Measurements from ENCODE around the gene HPS3. TPM values are rescaled to one million over a fixed set of nuclear protein-coding genes. Genes with fewer than 3 reads are reported as not detected.

The HPS3 gene
- total and polyA plus RNA-seq, 2 experiments from 2014 or later = 14.5 to 18.4 TPM

- Histone ChIP-seq H3K79me2 (ENCODE audit: insufficient read depth) (no peaks in the 10 kb centered on the region), H3K9ac (no peak within 1 kb of the TSS), H3K9me2 (ENCODE audit: insufficient read depth) (no peaks in the 10 kb centered on the region), H2AFZ (peak within 1 kb of the TSS; percentile 25; the same call in 1 of the 2 replicates), H3K36me3 (ENCODE audit: low read depth) (no peaks in the 10 kb centered on the region), H3K9me3 (ENCODE audit: low read depth) (no peaks in the 10 kb centered on the region), H3K27ac (no peak within 1 kb of the TSS), H3F3A (ENCODE audit: insufficient read depth) (peaks cover 5% of the 10 kb centered on the region; the same call in 1 of the 2 replicates), H4K20me1 (ENCODE audit: insufficient read depth) (no peaks in the 10 kb centered on the region), H3K27me3 (replicated peaks; ENCODE audit: insufficient read depth) (no peaks in the 10 kb centered on the region), H3K4me3 (no peak within 1 kb of the TSS), H3K4me2 (ENCODE audit: unreplicated experiment) (no peak within 1 kb of the TSS), H3K4me1 (ENCODE audit: insufficient read depth) (peaks cover 13% of the 10 kb centered on the region)
- in situ Hi-C loops (cut with MboI) = no loop called here
- no peak for DNase-seq
- no peak for TF ChIP-seq EZH2phosphoT487 (IDR thresholded peaks at IDR 0.05; ENCODE audit: insufficient read depth, low read depth)
- no peak for TF ChIP-seq EZH2 (IDR thresholded peaks at IDR 0.05; ENCODE audit: insufficient read depth, poor library complexity, severe bottlenecking)
- 26 to 31% methylated on average over 3 of the region's 3 CpGs for WGBS, 2 experiments (ENCODE audit: low coverage in 1 of 2, low lambda C conversion rate in 2 of 2, missing lambda C conversion rate in 2 of 2)
Observed at GRCh38 chr3:149221783-149222517, 92.5 kb downstream of the HPS3 start, which contains the start of gene CP. TSS of gene CP (minus strand) at chr3:149221829. CDS start at chr3:149221792, 37 bp downstream.

Small RNA genes within 50 kb of the gene (small RNA-seq; reads per million reads assigned to genes)
- not detected for gene RF00019 (ENCODE audit: low read depth, low replicate concordance)

Other genes starting within 250 kb of the HPS3 start
- 26.2 and 39.2 TPM in 2 replicates for gene GYG1, start 138.1 kb upstream of the HPS3 start, total RNA-seq (2014; rRNA removed; shearing (Covaris generic))
- gene GYG1, start 138.1 kb upstream of the HPS3 start, polyA plus RNA-seq (2016; fragmentation: Nextera tagmentation; extraction: Ambion mirVana) = 57.2 and 58.1 TPM in 2 replicates
- gene HLTF, start 43.1 kb upstream of the HPS3 start, total RNA-seq (2014; rRNA removed; shearing (Covaris generic)) = 20.6 and 25.0 TPM in 2 replicates
- 28.6 and 33.6 TPM in 2 replicates for gene HLTF, start 43.1 kb upstream of the HPS3 start, polyA plus RNA-seq (2016; fragmentation: Nextera tagmentation; extraction: Ambion mirVana)
- 0.51 TPM in 1 of 2 replicates, not detected in the other for gene CP, start 92.2 kb downstream of the HPS3 start, total RNA-seq (2014; rRNA removed; shearing (Covaris generic))
- gene CP, start 92.2 kb downstream of the HPS3 start, polyA plus RNA-seq (2016; fragmentation: Nextera tagmentation; extraction: Ambion mirVana) = not detected in 2 replicates
- gene TM4SF18, start 204.0 kb downstream of the HPS3 start, total RNA-seq (2014; rRNA removed; shearing (Covaris generic)) = not detected in 2 replicates
- gene TM4SF18, start 204.0 kb downstream of the HPS3 start, polyA plus RNA-seq (2016; fragmentation: Nextera tagmentation; extraction: Ambion mirVana) = not detected in 2 replicates
- 7.2 and 10.5 TPM in 2 replicates for gene TM4SF1, start 248.0 kb downstream of the HPS3 start, total RNA-seq (2014; rRNA removed; shearing (Covaris generic))
- gene TM4SF1, start 248.0 kb downstream of the HPS3 start, polyA plus RNA-seq (2016; fragmentation: Nextera tagmentation; extraction: Ambion mirVana) = 10.7 and 12.4 TPM in 2 replicates